NCI-H187 treated with DMSO at 0.1 percent for 48 hours (cell line): Measurements from ENCODE around the gene NCOA1.
"Not testable (repeated sequence)": the region's sequence is repeated elsewhere in the genome, so short reads cannot be mapped to it uniquely, and the experiment has no call there.

Source experiments
- DNase-seq: peaks from one replicate; lab custom pipeline; 2025; lab: John Stamatoyannopoulos, UW

Gene NCOA1

GRCh38 chr2:24539258-24539657 is 48.2 kb downstream of the NCOA1 start:
- DNase-seq, result no peak

DNA sequence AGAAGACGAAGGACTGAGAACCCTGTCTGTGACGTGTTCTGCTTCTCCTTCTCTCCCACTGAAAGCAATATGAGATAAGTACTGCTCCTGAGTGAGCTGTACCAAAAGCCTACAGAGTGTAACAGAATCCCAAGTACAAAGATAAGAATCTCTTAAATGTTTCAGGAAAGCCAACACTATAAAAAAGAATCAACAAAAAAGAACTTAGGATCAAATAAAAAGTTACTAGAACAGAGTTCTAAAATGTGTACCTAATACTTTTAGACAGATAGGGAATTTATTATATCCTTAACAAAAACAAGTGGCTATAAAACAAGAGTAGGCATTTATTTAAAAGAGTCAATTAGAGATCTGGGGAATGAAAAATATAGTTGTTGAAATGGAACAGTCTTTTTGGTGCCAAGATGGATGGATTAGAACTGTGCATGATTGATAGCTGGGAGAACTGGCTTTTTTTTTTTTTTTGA is 49.0 kb downstream of the NCOA1 start:
- no peak for DNase-seq

DNA sequence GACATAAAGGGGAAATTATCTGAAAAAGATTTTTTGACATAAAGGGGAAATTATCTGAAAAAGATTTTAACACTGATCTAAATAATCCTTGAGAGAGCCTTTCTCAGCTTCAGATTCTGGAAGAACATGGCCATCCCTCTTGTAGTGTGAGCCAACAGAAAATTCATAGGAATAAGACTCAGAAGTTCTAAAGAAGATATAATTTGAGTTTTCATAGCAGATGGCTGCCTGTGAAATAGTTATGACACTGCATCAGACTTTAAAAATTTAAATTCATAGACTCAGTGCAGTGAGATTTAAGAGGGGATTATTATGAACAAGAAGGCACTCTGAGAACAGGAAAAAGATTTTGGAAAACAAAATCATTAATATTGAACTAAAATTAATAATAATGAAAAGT is 50.6 kb downstream of the NCOA1 start:
- DNase-seq, result no peak

- no peak for DNase-seq
Measured at GRCh38 chr2:24542269-24542872, 51.3 kb downstream of the NCOA1 start.

- DNase-seq, result no peak
Measured at GRCh38 chr2:24543252-24543651, 52.2 kb downstream of the NCOA1 start.

- DNase-seq, result no peak
Measured at GRCh38 chr2:24544456-24545115, 53.5 kb downstream of the NCOA1 start.

GRCh38 chr2:24546669-24547068 is 55.6 kb downstream of the NCOA1 start:
- DNase-seq, result no peak

- DNase-seq, result no peak
Measured at GRCh38 chr2:24548058-24548457, 57.0 kb downstream of the NCOA1 start.

DNA sequence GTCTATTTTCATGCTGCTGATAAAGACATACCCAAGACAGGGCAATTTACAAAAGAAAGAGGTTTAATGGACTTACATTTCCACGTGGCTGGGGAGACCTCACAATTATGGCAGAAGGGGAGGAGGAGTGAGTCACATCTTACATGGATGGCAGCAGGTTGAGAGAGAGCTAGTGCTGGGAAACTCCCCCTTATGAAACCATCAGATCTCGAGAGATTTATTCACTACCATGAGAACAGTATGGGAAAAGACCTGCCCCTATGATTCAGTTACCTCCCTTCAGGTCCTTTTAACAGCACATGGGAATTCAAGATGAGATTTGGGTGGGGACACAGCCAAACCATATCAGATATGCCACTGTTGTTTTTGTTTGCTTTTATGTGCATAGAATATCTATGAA is 59.2 kb downstream of the NCOA1 start:
- not testable (repeated sequence) for DNase-seq

DNA sequence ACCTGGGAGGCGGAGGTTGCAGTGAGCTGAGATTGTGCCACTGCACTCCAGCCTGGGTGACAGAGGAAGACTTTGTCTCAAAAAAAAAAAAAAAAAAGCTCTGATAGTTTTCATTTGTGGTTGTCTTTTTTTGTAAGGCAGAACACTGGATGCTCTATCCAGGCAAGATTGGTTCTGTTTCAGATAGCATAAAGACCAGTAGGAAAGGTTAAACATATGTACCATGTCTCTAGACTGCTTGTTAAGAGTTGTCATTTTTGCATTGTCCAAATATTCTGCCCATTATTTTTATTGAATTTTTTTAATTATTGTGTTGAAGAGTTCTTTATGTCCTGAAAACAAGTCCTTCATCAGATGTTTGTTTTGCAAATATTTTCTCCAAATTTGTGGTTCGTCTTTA is 60.0 kb downstream of the NCOA1 start:
- DNase-seq, result no peak

DNA sequence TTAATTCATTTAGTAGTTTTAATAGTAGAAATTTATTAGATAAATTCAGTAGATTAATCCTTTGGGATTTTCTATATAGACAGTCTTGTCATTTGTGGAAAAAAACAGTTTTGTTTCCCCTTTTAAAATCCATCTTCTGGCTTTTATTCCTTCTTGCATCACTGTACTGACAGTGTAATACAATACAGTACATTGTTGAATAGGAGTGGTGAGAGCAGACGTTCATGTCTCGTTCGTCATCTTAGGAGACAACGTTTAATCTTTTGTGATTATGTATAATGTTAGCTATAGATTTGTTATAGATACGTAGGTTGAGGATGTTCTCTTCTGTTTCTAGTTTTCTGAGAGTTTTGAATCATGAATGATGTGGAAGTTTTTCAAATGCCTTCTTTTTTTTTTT is 61.8 kb downstream of the NCOA1 start:
- no peak for DNase-seq

DNA sequence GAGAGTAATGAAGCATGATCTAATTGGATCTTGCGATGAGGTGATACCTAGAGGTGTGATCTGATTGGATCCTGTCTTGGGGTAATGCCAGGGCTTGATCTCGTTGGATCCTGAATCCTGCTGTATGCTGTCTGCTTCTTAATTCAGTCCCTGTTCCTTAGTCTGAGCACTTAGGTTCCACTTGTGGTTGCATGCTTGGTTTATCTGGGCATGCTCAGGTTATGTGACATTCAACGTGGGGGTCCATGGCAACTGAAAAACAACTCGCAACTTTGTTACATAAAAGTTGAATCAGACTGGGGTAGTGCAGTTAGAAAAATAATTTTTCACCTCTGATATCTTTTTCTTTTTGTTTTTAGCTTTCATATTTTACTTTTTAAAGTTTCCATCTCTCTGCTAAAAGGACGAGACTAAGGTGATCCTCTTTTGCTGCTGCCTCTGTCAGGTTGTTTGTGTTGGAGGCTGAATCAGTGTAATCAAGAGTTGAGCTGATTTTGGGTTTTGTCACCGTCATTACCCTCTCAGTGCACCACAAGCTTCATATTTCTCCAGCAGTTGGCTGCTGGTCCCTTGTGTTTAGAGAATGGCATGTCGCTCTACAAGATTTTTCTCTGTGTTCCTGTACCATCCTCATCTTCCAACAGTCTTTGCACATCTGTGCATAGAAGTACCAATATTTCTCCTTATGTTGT is 67.9 kb downstream of the NCOA1 start:
- DNase-seq, result no peak

DNA sequence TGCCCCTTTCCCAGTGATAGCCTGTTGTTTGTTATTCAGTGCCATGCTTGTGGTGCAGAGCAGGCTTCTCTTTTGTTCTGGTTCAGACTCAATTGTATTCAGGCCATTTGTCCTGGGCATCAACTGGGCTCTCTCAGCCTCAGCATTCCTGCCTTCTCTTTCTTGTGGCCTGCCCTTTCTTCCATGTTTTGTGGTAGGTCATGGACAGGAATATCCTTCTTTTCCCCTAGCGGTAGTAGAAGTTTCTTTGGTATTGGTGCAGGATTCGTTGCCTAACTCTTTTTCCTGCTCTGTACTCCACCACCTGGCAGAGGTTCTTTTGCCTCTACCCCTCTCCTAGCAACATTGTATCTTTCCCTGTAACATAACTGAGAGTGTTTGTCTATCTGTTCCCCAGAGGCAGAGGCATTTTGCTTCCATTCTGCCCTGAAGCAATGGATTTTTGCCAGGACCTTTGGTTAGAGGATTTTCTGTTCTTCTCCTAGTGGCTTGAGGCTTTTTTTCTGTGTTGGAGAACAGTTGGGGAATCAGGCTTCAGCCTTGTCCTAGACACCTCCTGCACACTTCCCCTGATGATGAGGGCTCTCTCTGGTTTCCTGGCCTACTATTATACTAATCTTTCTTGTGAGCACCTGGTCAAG is 68.5 kb downstream of the NCOA1 start:
- no peak for DNase-seq

DNA sequence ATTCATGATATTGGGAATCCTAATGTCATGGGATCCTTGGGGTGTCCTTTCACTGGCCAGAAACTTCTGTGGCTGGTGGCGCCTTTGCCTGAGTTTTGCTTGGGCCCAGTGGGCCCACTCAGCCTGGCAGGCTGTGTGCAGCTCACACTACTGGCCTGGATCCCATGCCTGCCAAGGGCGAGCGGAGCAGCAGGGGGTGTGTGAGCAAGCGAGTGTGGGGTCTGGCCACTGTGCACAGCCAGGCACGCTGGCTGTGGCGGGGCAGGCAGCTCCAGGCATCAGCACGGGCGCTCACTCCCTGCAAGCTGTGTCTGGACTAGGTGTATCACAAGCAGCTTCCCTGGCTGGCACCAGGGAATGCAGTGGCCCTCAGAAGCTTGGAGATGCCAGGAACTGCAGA is 74.5 kb downstream of the NCOA1 start:
- no peak for DNase-seq

DNA sequence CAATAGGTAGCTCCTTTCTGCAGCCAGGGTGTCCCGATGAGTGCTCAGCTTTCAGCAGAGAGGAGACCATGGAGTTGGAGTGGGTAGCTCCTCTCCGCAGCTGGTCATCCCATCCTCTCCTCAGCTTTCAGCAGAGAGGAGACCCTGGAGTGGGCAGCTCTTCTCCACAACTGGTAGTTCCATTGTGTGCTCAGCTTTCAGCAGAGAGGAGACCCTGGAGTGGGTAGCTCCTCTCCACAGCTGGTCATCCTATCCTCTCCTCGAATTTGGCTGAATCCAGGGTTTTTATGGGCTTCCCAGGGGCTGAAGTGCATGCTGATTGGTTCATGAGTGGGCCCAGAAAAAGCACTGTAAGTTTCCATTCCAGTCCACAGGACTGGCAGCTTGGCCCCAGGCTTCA is 75.2 kb downstream of the NCOA1 start:
- no peak for DNase-seq

- DNase-seq, result no peak
Measured at GRCh38 chr2:24566630-24567029, 75.6 kb downstream of the NCOA1 start.

GRCh38 chr2:24568551-24568950 is 77.5 kb downstream of the NCOA1 start:
- no peak for DNase-seq

GRCh38 chr2:24569565-24569964 is 78.5 kb downstream of the NCOA1 start:
- DNase-seq, result not testable (repeated sequence)

DNA sequence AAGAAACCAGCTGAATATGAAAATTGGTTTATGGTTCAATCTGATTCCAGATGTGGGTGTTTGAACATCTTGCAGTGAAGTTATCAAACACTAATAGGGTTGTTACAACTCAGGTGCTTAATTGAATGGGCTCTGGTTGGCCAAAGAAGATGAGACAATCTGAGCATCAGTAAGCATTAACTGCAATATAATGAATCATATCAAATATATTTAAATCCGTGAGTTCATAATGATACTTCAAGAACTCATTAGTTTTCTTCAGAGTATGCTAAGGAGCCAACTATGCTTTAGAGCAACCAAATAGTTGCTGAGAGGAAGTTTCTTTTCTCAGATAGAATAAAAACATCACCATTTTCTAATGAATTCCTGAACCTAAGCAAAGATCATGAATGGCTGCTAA is 79.2 kb downstream of the NCOA1 start:
- DNase-seq, result no peak

- no peak for DNase-seq
Measured at GRCh38 chr2:24571828-24572442, 80.9 kb downstream of the NCOA1 start.

- no peak for DNase-seq
Measured at GRCh38 chr2:24576146-24576545, 85.1 kb downstream of the NCOA1 start.

GRCh38 chr2:24576617-24577016 is 85.6 kb downstream of the NCOA1 start:
- DNase-seq, result no peak
